Erythroblast (primary cell): ENCODE results near the gene TMPRSS13.

Source experiments
- DNase-seq, 2 experiments: peaks; one replicate each; lab custom pipeline; 2025; lab: John Stamatoyannopoulos, UW
- GATA1 ChIP-seq: IDR thresholded peaks from 2 replicates; pipeline ENCODE4 v1.6.1; 2011; ENCODE audit warnings: low read depth, mild to moderate bottlenecking, control low read depth, low read length, moderate library complexity
- POLR2A ChIP-seq: IDR thresholded peaks from 2 replicates; pipeline ENCODE4 v1.6.1; 2011; ENCODE audit warnings: mild to moderate bottlenecking, low read length

Gene TMPRSS13

GRCh38 chr11:117898059-117898458 lies 31.1 kb downstream of the TMPRSS13 start:
- TF ChIP-seq GATA1 (no peak), POLR2A (no peak)
- no peak for DNase-seq

DNA sequence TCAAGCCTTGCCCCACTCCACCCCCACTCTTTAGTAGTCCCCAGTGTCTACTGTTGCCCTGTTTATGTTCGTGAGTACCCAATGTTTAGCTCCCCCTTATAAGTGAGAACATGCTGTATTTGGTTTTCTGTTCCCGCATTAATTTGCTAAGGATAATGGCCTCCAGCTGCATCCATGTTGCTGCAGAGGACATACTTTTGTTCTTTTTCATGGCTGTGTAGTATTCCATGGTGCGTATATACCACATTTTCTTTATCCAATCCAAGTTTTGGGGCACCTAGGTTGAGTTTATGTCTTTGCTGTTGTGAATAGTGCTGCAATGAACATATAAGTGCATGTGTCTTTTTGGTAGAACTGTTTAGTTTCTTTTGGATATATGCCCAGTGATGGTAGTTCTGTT lies 36.6 kb downstream of the TMPRSS13 start:
- TF ChIP-seq POLR2A (no peak), GATA1 (no peak)
- no peak for DNase-seq

DNA sequence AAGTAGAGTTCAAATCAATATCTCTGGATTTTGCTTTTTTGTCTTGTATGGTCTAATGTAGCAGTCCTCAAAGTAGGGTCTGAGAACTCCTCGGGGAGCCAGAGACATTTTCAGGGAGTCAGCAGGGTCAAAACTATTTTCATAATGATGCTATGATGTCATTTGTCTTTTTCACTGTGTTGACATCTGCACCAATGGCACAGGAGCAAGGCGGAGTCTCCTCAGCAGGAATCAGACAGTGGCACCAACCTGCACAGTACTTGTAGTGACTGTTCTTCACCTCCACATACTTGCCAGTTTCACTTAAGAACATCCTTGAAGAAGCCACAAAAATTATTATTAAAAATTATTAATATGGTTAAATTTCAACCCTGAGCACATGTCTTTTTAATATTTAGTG lies 37.8 kb downstream of the TMPRSS13 start:
- DNase-seq = no peak

GRCh38 chr11:117888139-117888566 lies 41.0 kb downstream of the TMPRSS13 start:
- TF ChIP-seq GATA1 = no peak
- no peak for TF ChIP-seq POLR2A

More for the DNA sequence above, 37.8 kb downstream of the TMPRSS13 start:
- TF ChIP-seq POLR2A (no peak), GATA1 (no peak)

GRCh38 chr11:117887431-117888138 lies 41.6 kb downstream of the TMPRSS13 start:
- TF ChIP-seq GATA1 (no peak), POLR2A (no peak)
- no peak for DNase-seq

More at GRCh38 chr11:117888139-117888566, 41.0 kb downstream of the TMPRSS13 start:
- no peak for DNase-seq

GRCh38 chr11:117885777-117886176 lies 43.4 kb downstream of the TMPRSS13 start:
- DNase-seq = no peak
- no peak for TF ChIP-seq POLR2A
- no peak for TF ChIP-seq GATA1

- TF ChIP-seq GATA1 = no peak
- no peak for TF ChIP-seq POLR2A
- DNase-seq = no peak
Measured at GRCh38 chr11:117884994-117885393, 44.2 kb downstream of the TMPRSS13 start.

- DNase-seq = no peak
Measured at GRCh38 chr11:117883063-117883462, 46.1 kb downstream of the TMPRSS13 start.

GRCh38 chr11:117882311-117882905 lies 46.8 kb downstream of the TMPRSS13 start:
- TF ChIP-seq GATA1 = no peak
- no peak for TF ChIP-seq POLR2A

More at GRCh38 chr11:117883063-117883462, 46.1 kb downstream of the TMPRSS13 start:
- TF ChIP-seq POLR2A = no peak
- TF ChIP-seq GATA1 = no peak

GRCh38 chr11:117881217-117881616 lies 48.0 kb downstream of the TMPRSS13 start:
- no peak for TF ChIP-seq GATA1
- no peak for DNase-seq

More at GRCh38 chr11:117882311-117882905, 46.8 kb downstream of the TMPRSS13 start:
- DNase-seq = no peak

- DNase-seq = no peak
- TF ChIP-seq GATA1 (no peak), POLR2A (no peak)
Measured at GRCh38 chr11:117879516-117880480, 49.4 kb downstream of the TMPRSS13 start.

DNA sequence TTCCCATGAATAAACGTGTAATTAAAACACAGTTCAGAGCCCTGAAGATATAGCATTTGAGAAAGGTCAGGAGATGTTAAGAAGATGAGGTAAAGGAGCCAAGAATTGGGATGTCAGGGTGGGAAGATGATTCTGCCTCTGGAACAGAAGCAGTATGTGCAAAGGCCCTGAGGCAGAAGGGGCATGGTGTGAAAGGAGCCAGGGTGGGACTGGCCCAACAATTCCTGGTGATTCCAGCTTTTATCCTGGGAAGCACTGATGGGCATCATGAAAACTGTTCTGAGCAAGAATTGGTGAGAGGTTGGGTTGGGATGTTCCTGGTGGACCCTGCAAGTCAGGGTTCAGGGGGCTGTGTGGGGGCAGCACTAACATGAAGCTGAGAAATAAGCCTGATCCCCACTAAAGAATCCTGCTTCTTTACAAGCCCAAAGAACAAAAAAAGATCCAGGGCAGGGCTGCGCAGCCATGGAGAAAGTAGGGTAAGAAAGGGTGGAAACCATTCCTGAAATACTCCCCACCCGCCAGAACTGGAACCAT lies 50.2 kb downstream of the TMPRSS13 start:
- DNase-seq = no peak
- TF ChIP-seq GATA1 = no peak
- TF ChIP-seq POLR2A = no peak

DNA sequence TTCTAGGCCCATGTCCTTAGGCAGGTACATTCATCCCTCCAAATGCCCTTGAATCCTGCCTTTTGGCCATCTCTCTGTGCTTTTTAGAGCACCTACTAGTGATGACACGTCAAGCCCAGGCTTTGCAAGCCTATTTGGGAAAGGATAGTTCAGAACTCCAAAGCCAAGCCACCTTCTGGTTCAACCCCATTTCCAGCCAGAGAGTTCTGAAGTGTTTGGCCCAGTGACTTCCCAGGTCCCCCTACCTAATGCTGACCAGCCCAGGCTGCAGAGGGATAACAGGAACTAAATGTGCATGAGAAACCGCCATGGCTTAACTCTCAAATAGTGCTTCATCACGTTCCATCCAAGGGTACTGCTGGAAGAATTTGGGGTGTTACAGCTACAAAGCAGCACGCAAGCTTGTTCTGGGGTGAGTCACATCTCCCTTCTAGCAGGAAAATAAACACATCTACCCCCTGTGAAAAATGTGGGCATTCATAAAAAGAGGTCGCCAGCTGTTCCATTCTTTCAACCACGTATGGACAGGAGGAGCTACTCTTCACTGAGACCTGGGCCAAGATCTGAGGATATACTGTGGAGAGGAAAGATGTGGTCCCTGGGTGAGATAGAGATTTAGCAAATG lies 50.8 kb downstream of the TMPRSS13 start:
- no peak for DNase-seq
- no peak for TF ChIP-seq GATA1
- TF ChIP-seq POLR2A = no peak
